GM12878 (cell line): Measurements from ENCODE around the gene ZDHHC5. TPM values are rescaled to one million over a fixed set of nuclear protein-coding genes. Genes with fewer than 3 reads are reported as not detected.

Source experiments
- ATAC-seq: fragments of 200-7000 bp; cut with Tn5 transposase; 3 replicates; pipeline ENCODE4 v1.9.1; 2020; ENCODE audit warnings: mild to moderate bottlenecking, moderate library complexity
- BruUV-seq: library from RNA; stranded (reverse); fragments of 400-500 nt; replicated peaks from 2 replicates; lab custom pipeline; 2021; lab: Mats Ljungman, UMichigan
- CTCF ChIA-PET: fragments of 300-600 bp; sonication (Branson Sonifier 250); formaldehyde crosslinking; extraction: SDS; loops from one replicate; lab custom pipeline; 2021; ENCODE audit warnings: inconsistent platforms; lab: Yijun Ruan, JAX
- POLR2A ChIA-PET: fragments of 350-600 bp; formaldehyde crosslinking; extraction: SDS; loops from one replicate; lab custom pipeline; 2021; ENCODE audit warnings: inconsistent platforms; lab: Charles Lee
- RAD21 ChIA-PET: fragments of 300-600 bp; sonication (Branson Sonifier 250); formaldehyde crosslinking; loops from one replicate; lab custom pipeline; 2023; ENCODE audit warnings: antibody characterized with exemption; ENCODE audit not compliant: unreplicated experiment; lab: Charles Lee
- SMC1A ChIA-PET: fragments of 300-600 bp; sonication (Branson Sonifier 250); formaldehyde crosslinking; loops from one replicate; lab custom pipeline; 2023; ENCODE audit not compliant: unreplicated experiment, uncharacterized antibody; lab: Charles Lee
- DNase-seq: peaks from one replicate; pipeline ENCODE4 v3.0.0-alpha.2; 2011; ENCODE audit warnings: low read depth, low spot score
- FAIRE-seq: peaks from 3 replicates; lab custom pipeline; 2011; peaks lifted over from hg19 to GRCh38; lab: Jason Lieb, UNC
- H2AFZ ChIP-seq: 2 replicates; pipeline ENCODE4 v1.6.0; 2011; ENCODE audit warnings: low read depth, low read length, control low read depth; ENCODE audit not compliant: control insufficient read depth
- H3K27ac ChIP-seq: 2 replicates; pipeline ENCODE4 v1.5.1; 2011; ENCODE audit warnings: control low read depth; ENCODE audit not compliant: control insufficient read depth, insufficient read depth
- H3K27me3 ChIP-seq, 2 experiments: replicated peaks in 1 of 2; 2 replicates each; pipeline versions ENCODE4 v1.6.0 to v1.6.1; 2011; ENCODE audit warnings: low read length in 1 of 2; ENCODE audit not compliant: control insufficient read depth in 2 of 2, insufficient read depth in 2 of 2
- H3K36me3 ChIP-seq, 2 experiments: 2 replicates each; pipeline ENCODE4 v1.5.1; 2011; ENCODE audit warnings: low read length in 1 of 2; ENCODE audit not compliant: control insufficient read depth in 2 of 2, insufficient read depth in 2 of 2
- H3K4me1 ChIP-seq: 2 replicates; pipeline ENCODE4 v1.6.1; 2011; ENCODE audit warnings: mild to moderate bottlenecking, low read length, moderate library complexity, mixed read lengths; ENCODE audit not compliant: control insufficient read depth, insufficient read depth
- H3K4me2 ChIP-seq: 2 replicates; pipeline ENCODE4 v1.6.0; 2011; ENCODE audit warnings: control low read depth; ENCODE audit not compliant: control insufficient read depth, insufficient read depth
- H3K4me3 ChIP-seq: fragments of 200-600 bp; sonication (generic); 2 replicates; pipeline ENCODE4 v1.5.1; 2016
- H3K79me2 ChIP-seq: 2 replicates; pipeline ENCODE4 v1.6.0; 2011; ENCODE audit warnings: low read length; ENCODE audit not compliant: control insufficient read depth, insufficient read depth
- H3K9ac ChIP-seq: 2 replicates; pipeline ENCODE4 v1.8.0; 2011; ENCODE audit warnings: low read length, control low read depth, mixed read lengths; ENCODE audit not compliant: control insufficient read depth, insufficient read depth
- H3K9me3 ChIP-seq: replicated peaks from 3 replicates; pipeline ENCODE4 v1.5.1; 2011; ENCODE audit warnings: mild to moderate bottlenecking, low read length; ENCODE audit not compliant: control insufficient read depth, insufficient read depth
- H4K20me1 ChIP-seq: 2 replicates; pipeline ENCODE4 v1.6.0; 2011; ENCODE audit not compliant: control insufficient read depth, insufficient read depth
- BRCA1 ChIP-seq: IDR thresholded peaks from 2 replicates; pipeline ENCODE4 v1.6.1; 2011; ENCODE audit warnings: low read depth, low read length, improper control_type of control experiment
- DPF2 ChIP-seq: fragments of 450-650 bp; IDR thresholded peaks from 2 replicates; pipeline ENCODE4 v1.6.1; 2017; ENCODE audit warnings: mild to moderate bottlenecking
- NFXL1 ChIP-seq: fragments of 450-650 bp; IDR thresholded peaks from 2 replicates; pipeline ENCODE4 v1.6.1; 2017; ENCODE audit warnings: antibody characterized with exemption, mild to moderate bottlenecking, borderline replicate concordance
- POU2F2 ChIP-seq: IDR thresholded peaks from 3 replicates; pipeline ENCODE4 v1.6.1; 2011; ENCODE audit warnings: low read depth, mild to moderate bottlenecking, low read length, borderline replicate concordance
- SIN3A ChIP-seq: IDR thresholded peaks from 2 replicates; pipeline ENCODE4 v1.6.1; 2012; ENCODE audit warnings: low read depth, low read length, improper control_type of control experiment
- SMAD5 ChIP-seq: IDR thresholded peaks from 2 replicates; pipeline ENCODE4 v1.6.1; 2016; ENCODE audit warnings: antibody characterized with exemption, low read depth
- WGBS: methylation state at CpG from one replicate; pipeline ENCODE4 v1.1.6; 2016; ENCODE audit warnings: low lambda C conversion rate; ENCODE audit not compliant: insufficient replicate concordance, insufficient coverage; ENCODE audit errors: missing lambda C conversion rate; 5-methylcytosine and 5-hydroxymethylcytosine counted together
- in situ Hi-C: fragments of 300-500 bp; cut with MboI; formaldehyde crosslinking; loops from 9 replicates; pipeline ENCODE4 v1.14.3; 2018; ENCODE audit warnings: mixed read lengths
- intact Hi-C: fragments of 100-400 bp; cut with micrococcal nuclease; formaldehyde crosslinking; loops from one replicate; pipeline ENCODE4 v1.14.2; 2022; ENCODE audit not compliant: unreplicated experiment
- polyA plus RNA-seq, 11 experiments: library from polyadenylated mRNA; depleted of rRNA in 4 of 11; unstranded in 6 of 11; stranded (reverse) in 5 of 11; fragments of >200 nt; fragmentation: Nextera tagmentation in 4 of 11; fragmentation: Illumina TruSeq in 1 of 11; extraction: Ambion mirVana in 4 of 11; extraction: Trizol in 1 of 11; gene quantifications; 1 replicate in 1 of 11; 2 replicates in 10 of 11; pipeline versions ENCODE4 v1.2.1 to v1.2.3, GENCODE V29; 2011 to 2016; ENCODE audit warnings: inconsistent platforms in 2 of 11, missing spikeins in 2 of 11, low read depth in 1 of 11
- total RNA-seq, 4 experiments: library from RNA; depleted of rRNA in 3 of 4; stranded (reverse); fragments of >200 nt in 3 of 4; fragmentation: Illumina TruSeq in 1 of 4; extraction: Trizol in 1 of 4; gene quantifications; 2 replicates each; pipeline versions ENCODE4 v1.2.1 to v1.2.3, GENCODE V29; 2013 to 2021
- TF ChIP-seq, protein P1 (sequence below): fragments of 450-650 bp; IDR thresholded peaks from 2 replicates; pipeline ENCODE4 v1.6.1; 2017; ENCODE audit warnings: borderline replicate concordance
- TF ChIP-seq, protein P2 (sequence below): IDR thresholded peaks from 2 replicates; pipeline ENCODE4 v1.6.1; 2012; ENCODE audit warnings: improper control_type of control experiment, low read depth, low read length; ENCODE audit not compliant: insufficient replicate concordance
- TF ChIP-seq, protein P3 (sequence below): fragments of 450-650 bp; formaldehyde crosslinking; IDR thresholded peaks from 2 replicates; pipeline ENCODE4 v1.5.0; 2022; ENCODE audit warnings: mild to moderate bottlenecking, missing genetic modification characterization

Gene ZDHHC5
- total and polyA plus RNA-seq, 10 of the 15 experiments (the other 5 are each of a cell fraction or from before 2014, with no cell fraction given), result 3.9 to 61.3 (median 37.6) TPM

DNA sequence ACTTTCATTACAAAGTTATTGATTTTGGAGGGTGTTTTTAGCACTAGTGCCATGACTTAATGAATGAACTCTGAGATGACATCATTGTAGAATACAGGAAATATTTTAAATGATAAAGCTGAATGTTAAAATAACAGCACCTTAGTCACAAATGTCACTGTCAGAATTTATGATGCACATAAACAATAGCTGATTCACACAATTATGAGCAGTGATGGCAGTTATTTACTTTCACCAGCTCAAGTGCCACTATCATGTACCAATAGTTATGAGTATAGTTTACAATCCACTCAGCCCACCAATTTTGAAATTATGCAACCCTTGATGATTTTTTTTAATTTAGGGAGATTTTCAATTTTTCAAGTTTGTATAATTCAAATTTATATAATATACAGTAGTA lies 47.4 kb upstream of the ZDHHC5 start (continued):
- TF ChIP-seq, protein P1, sequence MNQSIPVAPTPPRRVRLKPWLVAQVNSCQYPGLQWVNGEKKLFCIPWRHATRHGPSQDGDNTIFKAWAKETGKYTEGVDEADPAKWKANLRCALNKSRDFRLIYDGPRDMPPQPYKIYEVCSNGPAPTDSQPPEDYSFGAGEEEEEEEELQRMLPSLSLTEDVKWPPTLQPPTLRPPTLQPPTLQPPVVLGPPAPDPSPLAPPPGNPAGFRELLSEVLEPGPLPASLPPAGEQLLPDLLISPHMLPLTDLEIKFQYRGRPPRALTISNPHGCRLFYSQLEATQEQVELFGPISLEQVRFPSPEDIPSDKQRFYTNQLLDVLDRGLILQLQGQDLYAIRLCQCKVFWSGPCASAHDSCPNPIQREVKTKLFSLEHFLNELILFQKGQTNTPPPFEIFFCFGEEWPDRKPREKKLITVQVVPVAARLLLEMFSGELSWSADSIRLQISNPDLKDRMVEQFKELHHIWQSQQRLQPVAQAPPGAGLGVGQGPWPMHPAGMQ, result no peak
- TF ChIP-seq DPF2, result no peak
- TF ChIP-seq, protein P2, sequence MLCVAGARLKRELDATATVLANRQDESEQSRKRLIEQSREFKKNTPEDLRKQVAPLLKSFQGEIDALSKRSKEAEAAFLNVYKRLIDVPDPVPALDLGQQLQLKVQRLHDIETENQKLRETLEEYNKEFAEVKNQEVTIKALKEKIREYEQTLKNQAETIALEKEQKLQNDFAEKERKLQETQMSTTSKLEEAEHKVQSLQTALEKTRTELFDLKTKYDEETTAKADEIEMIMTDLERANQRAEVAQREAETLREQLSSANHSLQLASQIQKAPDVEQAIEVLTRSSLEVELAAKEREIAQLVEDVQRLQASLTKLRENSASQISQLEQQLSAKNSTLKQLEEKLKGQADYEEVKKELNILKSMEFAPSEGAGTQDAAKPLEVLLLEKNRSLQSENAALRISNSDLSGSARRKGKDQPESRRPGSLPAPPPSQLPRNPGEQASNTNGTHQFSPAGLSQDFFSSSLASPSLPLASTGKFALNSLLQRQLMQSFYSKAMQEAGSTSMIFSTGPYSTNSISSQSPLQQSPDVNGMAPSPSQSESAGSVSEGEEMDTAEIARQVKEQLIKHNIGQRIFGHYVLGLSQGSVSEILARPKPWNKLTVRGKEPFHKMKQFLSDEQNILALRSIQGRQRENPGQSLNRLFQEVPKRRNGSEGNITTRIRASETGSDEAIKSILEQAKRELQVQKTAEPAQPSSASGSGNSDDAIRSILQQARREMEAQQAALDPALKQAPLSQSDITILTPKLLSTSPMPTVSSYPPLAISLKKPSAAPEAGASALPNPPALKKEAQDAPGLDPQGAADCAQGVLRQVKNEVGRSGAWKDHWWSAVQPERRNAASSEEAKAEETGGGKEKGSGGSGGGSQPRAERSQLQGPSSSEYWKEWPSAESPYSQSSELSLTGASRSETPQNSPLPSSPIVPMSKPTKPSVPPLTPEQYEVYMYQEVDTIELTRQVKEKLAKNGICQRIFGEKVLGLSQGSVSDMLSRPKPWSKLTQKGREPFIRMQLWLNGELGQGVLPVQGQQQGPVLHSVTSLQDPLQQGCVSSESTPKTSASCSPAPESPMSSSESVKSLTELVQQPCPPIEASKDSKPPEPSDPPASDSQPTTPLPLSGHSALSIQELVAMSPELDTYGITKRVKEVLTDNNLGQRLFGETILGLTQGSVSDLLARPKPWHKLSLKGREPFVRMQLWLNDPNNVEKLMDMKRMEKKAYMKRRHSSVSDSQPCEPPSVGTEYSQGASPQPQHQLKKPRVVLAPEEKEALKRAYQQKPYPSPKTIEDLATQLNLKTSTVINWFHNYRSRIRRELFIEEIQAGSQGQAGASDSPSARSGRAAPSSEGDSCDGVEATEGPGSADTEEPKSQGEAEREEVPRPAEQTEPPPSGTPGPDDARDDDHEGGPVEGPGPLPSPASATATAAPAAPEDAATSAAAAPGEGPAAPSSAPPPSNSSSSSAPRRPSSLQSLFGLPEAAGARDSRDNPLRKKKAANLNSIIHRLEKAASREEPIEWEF, result no peak

DNA sequence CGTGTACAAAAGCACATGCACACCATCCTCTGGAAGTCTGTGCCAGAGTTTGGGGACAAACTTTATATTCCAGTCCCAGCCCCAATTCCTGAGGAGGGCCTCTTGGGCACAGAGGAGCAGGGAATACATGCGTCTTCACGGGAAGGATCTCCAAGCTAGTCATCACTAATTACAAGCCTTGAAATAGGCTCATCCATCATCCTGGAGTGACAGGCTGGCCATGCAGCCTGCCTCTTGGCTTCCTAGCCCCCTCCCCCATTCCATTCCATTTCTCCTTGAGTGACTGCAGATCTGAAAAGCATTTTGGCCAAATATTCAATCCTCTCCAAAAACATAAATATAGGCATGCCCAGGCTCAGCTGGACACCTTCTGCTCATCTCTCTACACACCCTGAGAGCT lies 45.7 kb upstream of the ZDHHC5 start:
- in situ Hi-C loops, result no loop called here
- no peaks in the 10 kb centered on the region for H3K4me1 ChIP-seq
- H3K27me3 ChIP-seq, result no peaks in the 10 kb centered on the region
- POLR2A ChIA-PET, result no interaction called here
- H3K4me3 ChIP-seq, result no peak overlapping the region
- ATAC-seq, result no peak
- DNase-seq, result no peak
- intact Hi-C loops, result no loop called here
- BruUV-seq, result no TSS peak
- 84% methylated on average over 3 of the region's 3 CpGs for WGBS
- no peak for FAIRE-seq
- TF ChIP-seq POU2F2 (no peak), NFXL1 (no peak), SMAD5 (no peak), SIN3A (no peak), BRCA1 (no peak)
- TF ChIP-seq, protein P3, sequence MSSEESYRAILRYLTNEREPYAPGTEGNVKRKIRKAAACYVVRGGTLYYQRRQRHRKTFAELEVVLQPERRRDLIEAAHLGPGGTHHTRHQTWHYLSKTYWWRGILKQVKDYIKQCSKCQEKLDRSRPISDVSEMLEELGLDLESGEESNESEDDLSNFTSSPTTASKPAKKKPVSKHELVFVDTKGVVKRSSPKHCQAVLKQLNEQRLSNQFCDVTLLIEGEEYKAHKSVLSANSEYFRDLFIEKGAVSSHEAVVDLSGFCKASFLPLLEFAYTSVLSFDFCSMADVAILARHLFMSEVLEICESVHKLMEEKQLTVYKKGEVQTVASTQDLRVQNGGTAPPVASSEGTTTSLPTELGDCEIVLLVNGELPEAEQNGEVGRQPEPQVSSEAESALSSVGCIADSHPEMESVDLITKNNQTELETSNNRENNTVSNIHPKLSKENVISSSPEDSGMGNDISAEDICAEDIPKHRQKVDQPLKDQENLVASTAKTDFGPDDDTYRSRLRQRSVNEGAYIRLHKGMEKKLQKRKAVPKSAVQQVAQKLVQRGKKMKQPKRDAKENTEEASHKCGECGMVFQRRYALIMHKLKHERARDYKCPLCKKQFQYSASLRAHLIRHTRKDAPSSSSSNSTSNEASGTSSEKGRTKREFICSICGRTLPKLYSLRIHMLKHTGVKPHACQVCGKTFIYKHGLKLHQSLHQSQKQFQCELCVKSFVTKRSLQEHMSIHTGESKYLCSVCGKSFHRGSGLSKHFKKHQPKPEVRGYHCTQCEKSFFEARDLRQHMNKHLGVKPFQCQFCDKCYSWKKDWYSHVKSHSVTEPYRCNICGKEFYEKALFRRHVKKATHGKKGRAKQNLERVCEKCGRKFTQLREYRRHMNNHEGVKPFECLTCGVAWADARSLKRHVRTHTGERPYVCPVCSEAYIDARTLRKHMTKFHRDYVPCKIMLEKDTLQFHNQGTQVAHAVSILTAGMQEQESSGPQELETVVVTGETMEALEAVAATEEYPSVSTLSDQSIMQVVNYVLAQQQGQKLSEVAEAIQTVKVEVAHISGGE (CRISPR knock-in tag), result no peak
- H3K36me3 ChIP-seq, result no peaks in the 10 kb centered on the region
- H3K9me3 ChIP-seq, result no peaks in the 10 kb centered on the region; the same call in 1 of the 3 replicates
- H3K79me2 ChIP-seq, result no peaks in the 10 kb centered on the region
- H3K27ac ChIP-seq, result no peak overlapping the region
- H2AFZ ChIP-seq, result no peak overlapping the region
- no peak overlapping the region for H3K9ac ChIP-seq
- SMC1A ChIA-PET, result no interaction called here
- RAD21 ChIA-PET, result no interaction called here
- H4K20me1 ChIP-seq, result no peaks in the 10 kb centered on the region
- H3K4me2 ChIP-seq, result no peak overlapping the region
- CTCF ChIA-PET, result interaction anchor here (0.8 to 2.7 kb wide), 3 partner anchors 19 to 74 kb away, joined by 3 to 5 read pairs (median 3); partner anchors contain the start of gene UBE2L6
